NCI-H2029 treated with DMSO at 0.1 percent for 48 hours (cell line): ENCODE measurements around the gene PAPOLA.
"Not testable (repeated sequence)": the region's sequence is repeated elsewhere in the genome, so short reads cannot be mapped to it uniquely, and the experiment has no call there.

ENCODE experiments used
- DNase-seq: peaks from one replicate; lab custom pipeline; 2025; lab: John Stamatoyannopoulos, UW

PAPOLA gene

DNA sequence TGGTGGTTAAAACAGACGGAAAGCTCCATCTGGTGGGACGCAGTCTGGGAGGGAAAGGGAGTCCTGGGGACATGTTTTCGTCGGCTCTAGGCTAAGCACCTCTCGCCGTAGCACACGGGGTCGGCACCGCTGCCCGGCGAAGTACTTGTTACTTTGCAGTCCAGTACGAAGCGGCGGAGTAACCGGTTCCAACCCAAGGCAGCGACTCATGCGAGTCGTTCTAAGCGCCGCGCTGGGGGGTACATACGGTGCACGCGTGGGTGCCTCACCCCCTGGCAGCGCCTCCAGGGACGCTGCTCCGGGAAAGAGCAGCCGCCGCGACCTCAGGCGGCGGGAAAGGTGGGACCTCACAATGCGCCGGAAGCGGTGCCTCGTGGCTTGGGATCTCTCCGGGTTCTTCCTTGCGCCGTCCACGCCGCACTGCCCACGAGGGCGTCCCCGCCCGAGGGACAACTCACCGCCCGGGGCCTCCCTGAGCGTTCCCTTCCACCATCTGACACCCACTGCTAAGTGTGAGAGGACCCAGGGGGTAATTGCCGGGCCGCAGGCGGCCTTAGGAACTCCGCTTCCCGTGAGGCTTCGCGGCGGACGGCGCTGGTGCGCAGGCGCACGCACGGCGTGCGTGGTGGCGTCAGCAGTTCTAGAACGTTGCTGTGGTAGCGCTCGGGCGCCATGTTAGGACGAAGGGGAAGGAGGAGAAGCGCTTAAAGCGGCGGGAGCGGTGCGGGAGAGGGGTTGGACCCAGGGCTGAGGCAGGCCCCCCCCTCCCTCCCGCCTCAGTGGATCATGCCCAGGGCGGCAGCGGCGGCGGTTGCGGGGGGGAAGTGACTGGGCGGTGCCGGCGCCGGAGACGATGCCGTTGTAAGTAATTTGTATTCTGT, at the start of gene PAPOLA:
Gene PAPOLA, plus strand, starts transcription at position 643 of the 881 bp plus-strand sequence. Its CDS starts 211 bp downstream, at position 854.
- peak; percentile 31 for DNase-seq

DNA sequence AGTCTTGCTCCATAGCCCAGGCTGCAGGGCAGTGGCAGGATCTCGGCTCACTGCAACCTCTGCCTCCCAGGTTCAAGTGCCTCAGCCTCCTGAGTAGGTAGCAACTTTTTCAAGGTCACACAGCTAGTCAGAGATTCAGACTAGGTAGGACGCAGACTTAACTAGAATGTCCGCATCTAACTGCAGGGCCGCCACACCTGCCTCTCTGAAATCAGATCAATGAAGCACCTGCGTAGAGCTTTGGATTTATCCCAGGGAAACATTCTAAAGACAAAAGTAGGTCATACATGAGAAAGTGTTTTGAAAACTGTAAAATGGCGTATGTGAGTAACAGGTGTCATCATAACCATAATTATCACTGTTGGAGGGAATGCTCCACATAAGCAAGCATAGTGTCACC, 49.5 kb upstream of the PAPOLA start:
- DNase-seq, result no peak

DNA sequence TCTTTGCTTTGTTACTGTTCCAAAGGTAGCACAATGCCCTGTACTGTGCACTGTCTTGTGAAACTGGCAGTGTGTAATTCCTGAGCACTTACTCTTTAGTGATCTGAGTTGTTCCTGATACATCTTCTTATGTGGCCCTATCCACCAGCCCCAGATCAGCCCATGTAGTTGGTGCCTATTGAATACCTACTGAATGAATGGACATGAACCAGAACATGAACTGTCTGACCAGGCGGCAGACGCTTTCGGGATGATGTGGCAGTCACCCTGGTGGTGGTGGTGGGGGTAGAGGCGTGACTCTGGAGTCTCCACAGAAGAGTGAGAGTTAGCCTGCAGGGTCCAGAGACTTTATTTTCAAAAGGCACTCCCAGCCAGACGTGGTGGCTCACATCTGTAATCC, 46.6 kb upstream of the PAPOLA start:
- no peak for DNase-seq

GRCh38 chr14:96459851-96460250, 42.3 kb upstream of the PAPOLA start:
- no peak for DNase-seq

- DNase-seq, result no peak
These were observed 40.0 kb upstream of the PAPOLA start for GRCh38 chr14:96461950-96462798.

DNA sequence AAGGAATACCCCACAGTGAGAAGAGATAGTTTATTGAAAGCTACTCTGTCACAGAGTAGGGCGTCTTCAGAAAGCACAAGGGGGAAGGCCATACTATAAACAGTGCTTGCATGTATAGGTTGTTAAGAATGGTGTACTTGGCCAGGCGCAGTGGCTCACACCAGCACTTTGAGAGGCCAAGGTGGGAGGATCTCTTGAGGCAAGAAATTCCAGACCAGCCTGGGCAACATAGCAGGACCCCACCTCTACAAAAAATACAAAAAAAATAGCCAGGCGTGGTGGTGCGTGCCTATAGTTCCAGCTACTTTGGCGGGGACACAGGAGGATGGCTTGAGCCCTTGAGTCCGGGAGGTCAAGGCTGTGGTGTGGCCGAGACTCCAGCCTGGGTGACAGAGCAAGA, 38.0 kb upstream of the PAPOLA start:
- DNase-seq, result no peak

DNA sequence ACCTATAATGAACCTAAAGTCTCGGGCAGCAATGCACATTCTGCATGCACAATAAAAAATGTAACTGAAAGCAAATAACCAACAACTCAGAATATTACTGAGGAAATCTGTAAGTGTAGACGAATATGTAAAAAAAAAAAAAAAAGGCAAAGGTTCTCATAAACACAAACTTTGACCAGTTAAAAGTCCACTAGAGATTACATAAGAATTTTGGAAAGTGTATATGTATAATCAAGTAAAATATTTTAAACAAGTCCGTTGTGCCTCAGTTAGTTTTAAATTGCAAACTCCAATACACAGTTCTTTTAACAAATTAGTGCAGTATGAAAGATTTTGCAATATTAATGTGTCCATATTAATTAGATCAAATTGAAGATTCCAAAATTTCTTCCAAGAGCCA, 35.3 kb upstream of the PAPOLA start:
- DNase-seq, result no peak

GRCh38 chr14:96470331-96470730, 31.9 kb upstream of the PAPOLA start:
- DNase-seq, result no peak

- DNase-seq, result not testable (repeated sequence)
These were observed 31.2 kb upstream of the PAPOLA start for GRCh38 chr14:96470967-96471366.

DNA sequence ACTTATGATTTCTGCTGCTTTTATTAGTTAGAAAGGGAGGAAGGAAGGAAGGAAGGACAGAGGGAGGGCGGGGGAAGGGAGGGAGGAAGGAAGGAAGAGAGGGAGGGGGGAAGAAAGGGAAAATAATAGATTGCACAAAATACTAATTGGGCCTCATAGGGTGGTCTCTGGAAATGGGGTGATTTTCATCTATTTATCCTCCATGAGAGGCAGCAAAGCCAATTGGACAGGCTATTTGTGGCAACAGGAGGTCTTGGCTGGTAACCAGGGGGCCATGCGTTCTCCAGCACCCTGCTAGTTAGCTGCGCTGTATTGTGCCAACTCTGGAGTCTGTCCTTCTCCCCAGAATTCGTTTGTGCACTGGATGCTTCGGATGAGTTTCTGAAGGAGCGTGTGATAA, 24.1 kb upstream of the PAPOLA start:
- no peak for DNase-seq

DNA sequence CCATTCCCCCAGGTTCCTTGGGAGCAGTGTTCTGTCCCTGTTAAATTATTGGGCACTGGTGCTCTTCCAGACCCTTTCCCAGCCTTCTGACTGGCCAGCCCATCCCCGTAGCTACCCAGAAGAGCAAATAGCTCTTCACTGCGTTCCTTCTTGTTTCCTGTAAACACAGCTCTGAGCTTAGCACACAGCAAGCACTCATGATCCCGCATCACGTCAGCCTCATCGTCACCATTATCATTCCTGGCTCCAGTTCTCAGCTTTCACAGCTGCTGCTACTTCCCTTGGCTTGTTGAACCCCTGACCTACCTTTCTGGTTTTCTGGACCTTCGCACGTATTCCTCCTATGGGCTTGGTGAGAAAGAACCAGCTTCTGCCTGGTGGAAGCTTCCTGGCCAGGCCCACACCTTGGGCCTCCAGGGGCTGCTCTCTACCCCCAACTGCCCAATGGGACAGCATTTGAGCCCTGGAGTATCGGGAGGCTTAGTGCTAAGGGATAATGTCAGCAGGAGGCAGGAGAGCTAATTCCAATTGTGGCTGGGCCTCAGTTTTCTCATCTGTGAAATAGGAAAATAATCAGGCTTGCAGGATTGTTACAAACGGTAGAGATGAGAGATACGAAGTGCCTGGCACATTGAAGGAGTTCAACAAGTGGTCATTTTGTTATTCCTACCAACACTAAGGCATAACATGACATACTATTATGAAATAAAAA, 22.6 kb upstream of the PAPOLA start:
- peak; percentile 28 for DNase-seq

GRCh38 chr14:96481731-96482314, 20.4 kb upstream of the PAPOLA start:
- no peak for DNase-seq

- DNase-seq, result no peak
These were observed 19.2 kb upstream of the PAPOLA start for GRCh38 chr14:96482986-96483385.

GRCh38 chr14:96484399-96484798, 17.8 kb upstream of the PAPOLA start:
- no peak for DNase-seq

DNA sequence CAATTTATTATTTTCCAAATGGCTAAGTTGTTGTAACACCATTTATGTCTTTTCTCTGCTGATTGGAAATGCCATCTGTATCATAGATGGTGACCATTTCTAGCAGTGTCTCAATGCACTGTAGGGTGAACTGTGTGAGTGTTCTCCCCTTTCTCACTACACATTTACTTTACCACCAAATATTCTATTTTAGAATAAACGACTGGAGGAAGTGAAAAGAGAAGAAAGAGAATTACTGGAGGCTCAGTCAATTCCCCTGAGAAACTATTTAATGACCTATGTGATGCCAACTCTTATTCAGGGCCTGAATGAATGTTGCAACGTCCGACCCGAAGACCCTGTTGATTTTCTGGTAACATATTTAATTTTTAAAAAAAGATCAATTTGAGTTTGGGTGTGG, 15.5 kb upstream of the PAPOLA start:
- DNase-seq, result no peak

GRCh38 chr14:96489327-96489726, 12.9 kb upstream of the PAPOLA start:
- no peak for DNase-seq

DNA sequence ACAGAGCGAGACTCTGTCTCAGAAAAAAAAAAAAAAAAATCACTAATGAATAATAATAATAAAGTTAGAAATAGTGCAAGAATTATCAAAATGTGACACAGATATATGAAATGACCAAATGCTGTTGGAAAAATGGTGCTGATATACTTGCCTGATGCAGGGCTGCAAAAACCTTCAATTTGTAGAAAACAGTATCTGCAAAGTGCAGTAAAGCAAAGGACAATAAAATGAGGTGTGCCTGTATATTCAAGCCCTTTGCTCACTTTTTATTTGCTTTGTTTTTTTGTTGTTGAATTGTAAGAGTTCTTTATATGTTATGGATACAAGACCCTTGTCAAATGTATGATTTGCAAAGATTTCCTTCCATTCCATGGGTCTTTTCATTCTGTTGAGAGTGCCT, 9.0 kb upstream of the PAPOLA start:
- DNase-seq, result no peak

DNA sequence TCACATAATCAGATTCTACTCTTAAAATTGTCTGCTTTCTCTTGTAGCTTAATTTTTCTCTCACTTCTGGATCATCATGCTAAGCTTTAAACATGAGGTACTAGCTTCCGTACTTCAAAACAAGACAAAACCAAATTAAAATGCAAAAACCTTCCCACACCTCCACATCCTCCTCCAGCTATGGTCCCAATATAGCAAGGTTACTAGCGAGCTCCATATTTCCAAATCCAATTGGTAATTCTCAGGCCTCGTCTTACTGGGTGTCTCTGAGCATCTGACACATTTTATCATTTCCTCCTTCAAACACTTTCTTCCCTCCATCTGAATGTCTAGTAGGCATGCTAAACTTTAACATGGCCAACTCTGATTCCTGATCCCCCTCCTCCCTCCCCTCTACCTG, 7.9 kb upstream of the PAPOLA start:
- no peak for DNase-seq

DNA sequence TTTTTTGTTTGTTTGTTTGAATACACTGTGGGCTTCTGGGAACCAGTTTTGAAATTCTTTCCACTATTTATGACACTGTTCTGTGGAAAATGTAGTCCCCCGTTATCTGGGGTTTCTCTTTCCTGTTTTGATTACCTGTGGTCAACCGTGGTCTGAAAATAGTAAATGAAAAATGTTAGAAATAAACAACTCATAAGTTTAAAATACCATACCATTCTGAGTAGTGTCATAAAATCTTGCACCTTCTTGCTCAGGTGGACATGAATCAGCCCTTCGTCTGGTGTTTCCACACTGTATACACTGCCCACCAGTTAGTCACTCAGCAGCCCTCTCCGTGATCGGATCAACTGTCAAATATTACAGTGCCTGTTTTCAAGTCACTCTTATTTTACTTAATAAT, 5.1 kb upstream of the PAPOLA start:
- no peak for DNase-seq

DNA sequence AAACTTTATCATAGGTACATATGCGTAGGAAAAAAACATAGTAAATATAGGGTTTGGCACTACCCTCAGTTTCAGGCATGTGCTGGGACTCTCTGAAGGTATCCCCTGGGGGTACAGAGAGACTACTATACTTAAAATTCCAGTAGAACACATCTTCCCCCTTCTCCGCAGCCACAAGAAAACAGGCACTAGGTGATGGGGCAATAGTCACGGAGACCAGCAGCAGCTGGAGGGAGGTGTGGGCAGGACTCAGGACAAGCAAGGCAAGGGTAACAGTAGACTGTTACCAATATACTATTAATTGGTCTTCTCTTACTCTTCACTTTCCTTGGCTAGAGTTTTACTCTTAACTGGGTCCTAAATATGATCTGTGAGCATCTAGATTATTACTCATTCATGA, 4.6 kb upstream of the PAPOLA start:
- no peak for DNase-seq

- DNase-seq, result no peak
These were observed 904 bp upstream of the PAPOLA start for GRCh38 chr14:96501217-96501739.
